GM21529 (cell line): ENCODE results near the gene CRX.
"Not testable (repeated sequence)": the region's sequence is repeated elsewhere in the genome, so short reads cannot be mapped to it uniquely, and the experiment has no call there.

Experiments used
- ATAC-seq: cut with Tn5 transposase; IDR thresholded peaks from one replicate; pipeline ENCODE4 v1.9.1; 2021; ENCODE audit not compliant: unreplicated experiment

The CRX gene

DNA sequence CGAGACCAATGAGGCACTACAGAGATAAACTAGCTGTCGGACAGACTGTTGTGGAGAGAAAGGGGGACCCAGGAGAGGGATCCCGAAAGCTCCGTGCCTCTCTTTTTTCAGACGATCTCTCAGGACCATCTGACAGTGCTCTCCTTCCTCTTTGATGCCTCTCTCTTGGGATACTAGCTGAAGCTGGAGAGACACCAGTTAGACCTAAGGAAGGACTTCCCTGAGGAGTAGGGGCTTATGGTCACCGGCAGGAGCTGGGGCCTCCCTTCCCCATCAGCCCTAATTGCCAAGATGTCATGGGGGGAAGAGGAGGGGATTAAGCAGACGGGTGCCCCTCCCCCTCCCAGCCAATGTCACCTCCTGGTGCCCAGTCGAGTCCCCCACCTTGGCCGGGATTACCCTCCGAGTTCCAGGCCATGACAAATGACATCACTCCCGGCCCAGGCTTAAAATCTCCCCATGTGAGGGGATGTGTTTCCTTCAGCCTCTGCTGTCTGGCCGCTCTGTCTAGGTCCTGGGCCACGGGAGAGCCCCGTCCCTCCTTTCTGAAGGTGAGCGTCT, at the start of gene CRX:
Gene CRX (plus strand): TSS at position 478 of the 561 bp plus-strand sequence. CDS start 12,507 bp downstream, outside the sequence.
- ATAC-seq: no peak

DNA sequence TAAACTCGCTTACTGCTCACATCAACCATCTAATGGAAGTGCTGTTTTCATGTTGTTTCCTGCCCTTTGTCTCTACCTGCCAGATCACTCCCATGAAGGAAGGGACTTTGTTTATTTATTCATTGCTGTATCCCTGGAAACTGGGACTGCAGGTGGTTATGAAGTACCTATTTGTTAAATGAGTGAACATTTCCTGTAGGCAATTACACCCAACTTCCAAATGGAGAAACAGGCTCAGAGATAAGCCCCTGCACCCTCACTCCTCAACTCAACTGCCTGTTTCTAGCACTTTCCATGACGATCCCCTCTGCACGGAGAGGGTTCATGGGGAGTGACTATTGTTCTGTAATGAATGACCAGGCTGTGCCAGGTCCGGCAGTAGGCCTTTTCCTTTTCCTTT, 45.2 kb upstream of the CRX start:
- no peak for ATAC-seq

DNA sequence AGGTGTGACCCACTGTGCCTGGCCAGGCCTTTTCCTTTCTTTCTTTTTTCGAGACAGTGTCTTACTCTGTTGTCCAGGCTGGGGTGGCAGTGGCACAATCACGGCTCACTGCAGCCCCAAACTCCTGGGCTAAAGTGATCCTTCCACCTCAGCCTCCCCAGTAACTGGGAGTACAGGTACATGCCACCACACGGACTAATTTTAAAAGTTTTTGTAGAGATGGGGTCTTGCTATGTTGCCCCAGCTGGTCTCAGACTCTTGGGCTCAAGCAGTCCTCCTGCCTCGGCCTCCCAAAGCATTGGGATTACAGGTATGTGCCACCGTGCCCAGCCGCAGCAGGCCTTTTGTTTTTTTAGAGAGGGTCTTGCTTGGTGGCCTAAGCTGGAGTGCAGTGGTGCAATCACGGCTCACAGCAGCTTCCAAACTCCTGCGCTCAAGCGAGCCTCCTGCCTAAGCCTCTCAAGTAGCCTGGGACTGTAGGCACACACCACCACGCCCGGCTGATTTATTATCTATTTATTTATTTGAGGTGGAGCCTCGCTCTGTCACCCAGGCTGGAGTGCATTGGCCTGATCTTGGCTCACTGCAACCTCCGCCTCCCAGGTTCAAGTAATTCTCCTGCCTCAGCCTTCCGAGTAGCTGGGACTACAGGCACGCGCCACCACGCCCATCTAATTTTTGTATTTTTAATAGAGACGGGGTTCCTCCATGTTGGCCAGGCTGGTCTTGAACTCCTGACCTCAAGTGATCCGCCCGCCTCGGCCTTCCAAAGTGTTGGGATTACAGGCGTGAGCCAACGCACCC, 44.3 kb upstream of the CRX start:
- ATAC-seq: not testable (repeated sequence)

DNA sequence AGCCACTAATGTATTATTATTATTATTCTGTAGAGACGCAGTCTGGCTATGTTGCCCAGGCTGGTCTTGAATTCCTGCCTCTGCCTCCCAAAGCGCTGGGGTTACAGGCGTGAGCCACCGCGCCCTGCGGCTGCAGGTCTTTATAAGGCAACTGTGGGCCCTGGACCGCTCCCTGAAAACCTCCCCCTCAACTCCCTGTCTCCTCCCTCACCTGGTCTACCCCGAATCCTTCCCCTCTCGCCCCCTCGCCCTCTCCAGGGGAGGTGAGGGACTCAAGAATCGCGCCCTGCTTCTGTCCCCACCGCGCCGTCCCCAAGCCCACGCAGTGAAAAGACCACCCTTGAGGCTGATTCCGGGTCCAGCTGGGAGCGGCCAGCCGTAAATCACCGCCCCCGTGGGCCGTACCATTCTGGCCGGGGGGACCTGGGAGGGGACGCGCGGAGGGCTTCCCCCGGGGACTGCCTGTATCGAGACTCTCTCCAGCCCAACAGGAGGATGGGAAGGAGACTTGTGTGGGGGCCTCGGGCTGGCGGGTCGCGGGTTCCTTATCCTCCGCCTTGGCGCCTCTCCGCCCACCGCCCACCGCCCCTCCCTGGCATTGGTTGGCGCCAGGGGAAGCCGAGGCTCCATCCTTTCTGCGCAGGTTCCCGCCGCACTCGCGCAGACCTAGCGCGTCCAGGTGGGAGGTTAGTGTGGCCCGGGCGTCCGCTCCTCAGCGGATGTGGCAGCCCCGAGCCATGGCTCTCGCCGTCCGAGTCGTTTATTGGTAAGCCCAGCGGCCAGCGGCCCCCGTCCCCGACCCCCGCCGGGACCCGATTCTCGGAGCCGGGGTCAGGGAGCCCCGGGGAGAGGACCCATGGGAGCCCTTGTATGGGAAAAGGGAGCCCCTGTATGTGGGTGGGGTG, 43.4 kb upstream of the CRX start, which contains the start of gene SELENOW:
Gene SELENOW (plus strand): TSS at position 655 of the 905 bp plus-strand sequence. CDS start 83 bp downstream, at position 738.
- peak; percentile 82 for ATAC-seq

DNA sequence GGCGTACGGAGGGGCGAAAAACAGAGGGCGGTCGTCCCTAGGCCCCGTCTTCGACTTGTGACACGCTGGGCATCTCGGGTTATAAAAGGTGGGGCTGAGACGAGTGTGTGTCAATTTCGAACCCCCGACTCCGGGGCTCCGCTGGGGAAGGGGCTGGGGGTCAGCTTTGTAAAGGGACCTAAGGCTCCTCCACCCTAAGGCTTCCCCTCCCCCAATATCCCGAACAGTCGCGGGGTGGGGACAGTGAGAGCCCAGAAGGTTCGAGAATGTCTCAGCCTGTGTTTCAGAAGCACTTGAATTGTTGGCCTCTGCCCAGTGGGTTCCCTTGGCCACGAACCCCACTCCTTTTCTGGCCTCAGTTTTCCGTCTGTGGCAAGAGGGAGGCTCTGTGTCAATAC, 42.8 kb upstream of the CRX start:
- ATAC-seq: no peak

DNA sequence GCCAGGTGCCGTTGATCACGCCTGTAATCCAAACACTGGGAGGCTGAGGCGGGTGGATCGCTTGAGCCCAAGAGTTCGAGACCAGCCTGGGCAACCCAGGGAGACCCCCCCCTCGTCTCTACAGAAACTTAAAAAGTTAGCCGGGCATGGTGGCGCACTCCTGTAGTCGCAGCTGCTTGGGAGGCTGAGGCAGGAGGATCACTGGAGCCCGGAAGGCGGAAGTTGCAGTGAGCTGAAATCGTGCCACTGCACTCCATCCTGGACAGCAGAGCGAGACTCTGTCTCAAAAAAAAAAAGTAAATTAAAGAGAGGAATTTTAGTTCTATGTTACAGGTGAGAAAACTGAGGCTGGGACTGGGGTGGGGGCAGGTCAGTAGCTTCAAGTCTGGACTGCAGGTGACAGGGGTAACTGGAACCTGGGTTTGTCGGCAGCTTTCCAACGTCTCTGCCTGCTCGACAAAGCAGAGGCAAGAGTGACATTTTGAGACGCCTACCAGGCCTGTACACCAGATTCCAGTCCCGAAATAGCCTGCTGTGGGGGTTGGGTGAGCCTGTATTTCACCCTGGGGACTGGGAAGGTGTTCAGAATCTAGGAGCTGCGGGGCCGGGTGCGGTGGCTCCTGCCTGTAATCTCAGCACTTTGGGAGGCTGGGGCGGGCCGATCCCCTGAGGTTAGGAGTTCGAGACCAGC, 42.1 kb upstream of the CRX start:
- no peak for ATAC-seq

DNA sequence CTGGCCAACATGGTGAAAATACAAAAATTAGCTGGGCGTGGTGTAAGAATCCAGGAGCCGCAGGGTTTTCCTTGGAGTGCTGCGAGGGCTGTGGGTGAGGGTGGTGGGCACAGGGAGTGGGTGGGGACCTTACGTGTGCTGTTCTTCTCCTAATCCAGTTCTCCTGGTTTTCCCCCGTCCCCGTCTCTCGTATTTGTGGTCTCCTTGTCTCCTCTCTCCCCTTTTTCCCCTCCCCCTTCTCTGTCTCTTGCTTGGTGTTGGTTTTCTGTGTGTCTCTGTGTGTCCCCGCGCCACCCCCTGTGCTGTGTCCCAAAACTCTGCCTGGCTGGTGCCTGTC, 41.6 kb upstream of the CRX start:
- ATAC-seq: no peak

DNA sequence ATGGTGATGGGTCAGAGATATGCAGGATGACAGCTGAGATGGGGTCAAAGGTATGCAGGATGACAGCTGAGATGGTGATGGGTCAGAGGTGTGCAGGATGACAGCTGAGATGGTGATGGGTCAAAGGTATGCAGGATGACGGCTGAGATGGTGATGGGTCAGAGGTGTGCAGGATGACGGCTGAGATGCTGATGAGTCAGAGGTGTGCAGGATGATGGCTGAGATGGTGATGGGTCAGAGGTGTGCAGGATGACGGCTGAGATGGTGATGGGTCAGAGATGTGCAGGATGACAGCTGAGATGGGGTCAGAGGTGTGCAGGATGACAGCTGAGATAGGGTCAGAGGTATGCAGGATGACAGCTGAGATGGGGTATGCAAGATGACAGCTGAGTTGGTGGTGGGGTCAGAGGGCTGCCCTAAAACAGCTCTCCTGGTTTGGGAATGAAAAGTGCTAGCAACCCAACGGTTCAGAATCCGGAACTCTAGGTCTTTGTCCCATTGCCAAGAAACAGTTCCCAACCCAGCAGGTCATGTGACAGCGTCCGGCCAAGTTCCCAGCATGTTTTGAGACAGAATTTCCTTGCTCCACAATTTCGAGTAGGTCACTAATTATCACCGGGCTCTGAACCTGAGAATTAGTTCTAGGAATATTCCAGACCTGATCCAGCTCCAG, 40.0 kb upstream of the CRX start:
- no peak for ATAC-seq

DNA sequence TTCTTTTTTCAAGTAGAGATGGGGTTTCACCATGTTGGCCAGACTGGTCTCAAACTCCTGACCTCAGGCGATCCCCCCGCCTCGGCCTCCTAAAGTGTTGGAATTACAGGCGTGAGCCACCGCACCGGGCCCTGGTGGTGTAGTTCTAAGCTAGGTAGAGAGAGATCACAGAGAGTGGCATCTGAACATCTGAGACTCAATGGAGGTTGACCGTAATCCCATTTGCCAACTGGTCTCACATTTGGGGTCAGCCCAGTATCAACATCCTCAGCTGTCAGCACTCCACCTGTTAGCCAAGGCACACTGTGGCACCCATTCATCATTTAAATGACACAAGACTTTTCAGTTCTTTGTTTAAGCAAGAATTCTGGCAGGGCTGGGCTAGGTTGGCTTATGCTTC, 35.2 kb upstream of the CRX start:
- no peak for ATAC-seq

DNA sequence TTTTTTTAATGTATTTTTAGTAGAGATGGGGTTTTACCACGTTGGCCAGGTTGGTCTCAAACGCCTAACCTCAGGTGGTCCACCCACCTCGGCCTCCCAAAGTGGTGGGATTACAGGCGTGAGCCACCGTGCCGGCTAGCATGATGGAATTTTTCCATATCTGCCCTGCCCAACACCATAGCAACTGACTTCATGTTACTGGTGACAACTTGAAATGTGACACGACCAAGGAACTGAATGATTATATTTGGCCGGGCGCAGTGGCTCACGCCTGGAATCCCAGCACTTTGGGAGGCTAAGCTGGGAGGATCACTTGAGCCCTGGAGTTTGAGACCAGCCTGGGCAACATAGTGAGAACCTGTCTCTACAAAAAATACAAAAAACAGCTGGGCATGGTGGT, 34.4 kb upstream of the CRX start:
- not testable (repeated sequence) for ATAC-seq

DNA sequence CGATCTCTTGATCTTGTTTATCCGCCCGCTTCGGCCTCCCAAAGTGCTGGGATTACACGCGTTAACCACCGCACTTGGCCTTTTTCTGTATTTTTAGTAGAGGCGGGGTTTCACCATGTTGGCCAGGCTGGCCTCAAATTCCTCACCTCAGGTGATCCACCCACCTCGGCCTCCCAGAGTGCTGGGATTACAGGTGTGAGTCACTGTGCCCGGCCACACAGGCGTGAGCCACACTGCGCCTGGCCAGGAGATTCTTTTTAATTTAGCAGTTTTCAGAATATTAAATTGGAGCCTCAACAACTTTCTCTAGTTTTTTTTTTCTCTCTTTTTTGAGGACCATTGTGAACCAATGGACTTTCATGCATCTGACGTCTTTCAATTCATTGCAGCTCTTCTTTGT, 31.9 kb upstream of the CRX start:
- ATAC-seq: not testable (repeated sequence)

DNA sequence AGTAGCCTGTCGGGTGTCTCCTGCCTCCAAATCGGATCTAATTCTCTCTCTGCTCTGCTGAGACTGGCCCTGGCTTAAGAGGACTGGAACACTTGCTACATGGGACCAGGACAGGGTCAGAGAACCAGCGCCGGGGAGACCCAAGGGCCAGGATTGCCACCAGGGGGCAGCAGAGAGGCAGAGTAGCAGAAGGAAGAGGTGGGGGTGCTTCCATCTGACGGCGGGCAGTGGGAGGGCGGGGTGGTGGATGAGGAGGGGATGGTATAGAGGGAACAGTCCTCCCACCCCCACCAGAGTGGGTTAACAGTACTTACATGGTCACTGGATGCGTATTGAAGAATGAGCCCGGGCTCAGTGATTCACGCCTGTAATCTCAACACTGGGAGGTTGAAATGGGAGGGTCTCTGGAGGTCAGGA, 31.3 kb upstream of the CRX start:
- ATAC-seq: no peak

DNA sequence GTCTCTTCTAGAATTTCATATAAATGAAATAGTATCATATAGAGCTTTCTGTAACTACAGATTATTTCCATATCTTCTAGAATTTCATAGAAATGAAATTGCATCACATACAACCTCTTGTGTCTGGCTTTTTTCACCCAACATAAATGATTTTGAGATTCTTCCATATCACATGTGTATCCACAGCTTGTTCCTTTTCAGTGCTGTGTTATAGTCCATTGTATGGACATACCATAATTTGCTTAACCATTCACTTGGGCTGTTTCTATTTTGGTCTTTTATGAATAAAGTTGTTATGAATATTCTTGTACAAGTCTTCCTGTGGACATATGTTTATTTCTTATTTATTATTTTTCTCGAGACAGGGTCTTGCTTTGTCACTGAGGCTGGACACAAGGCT, 29.1 kb upstream of the CRX start:
- no peak for ATAC-seq

DNA sequence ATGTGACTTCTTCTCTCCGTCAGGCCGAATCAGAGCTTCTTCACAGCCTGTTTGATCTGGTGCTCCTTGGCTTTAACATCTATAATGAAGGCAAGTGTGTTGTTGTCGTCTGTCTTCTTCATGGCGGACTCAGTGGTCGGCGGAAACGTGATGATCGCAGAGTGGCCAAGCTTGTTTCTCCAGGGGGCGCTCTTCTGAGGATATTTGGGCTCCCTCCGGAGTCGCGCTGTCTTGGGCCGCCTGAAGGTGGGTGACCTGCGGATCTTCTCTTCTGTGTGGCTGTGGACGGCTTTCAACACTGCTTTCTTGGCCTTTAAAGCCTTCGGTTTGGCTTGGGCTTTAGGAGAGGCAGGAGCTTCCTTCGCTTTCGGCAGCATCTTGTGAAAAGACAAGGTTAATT, 27.2 kb upstream of the CRX start:
- ATAC-seq: no peak

DNA sequence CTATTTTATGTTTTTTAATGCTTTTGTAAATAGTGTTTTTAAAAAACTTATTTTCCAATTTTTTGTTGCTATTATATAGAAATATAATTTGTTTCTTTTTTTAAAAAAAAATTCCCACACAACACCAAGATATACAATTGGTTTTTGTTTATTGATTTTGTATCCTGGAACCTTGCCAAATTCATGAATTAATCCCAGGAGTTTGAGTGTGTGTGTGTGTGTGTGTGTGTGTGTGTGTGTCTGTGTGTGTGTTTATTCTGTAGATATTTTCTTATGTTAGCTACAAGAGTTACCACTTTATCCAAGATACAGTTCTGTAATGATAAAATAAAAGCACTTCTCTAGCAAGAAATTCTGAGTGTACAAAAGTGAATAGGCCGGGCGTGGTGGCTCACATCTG, 25.0 kb upstream of the CRX start:
- no peak for ATAC-seq

DNA sequence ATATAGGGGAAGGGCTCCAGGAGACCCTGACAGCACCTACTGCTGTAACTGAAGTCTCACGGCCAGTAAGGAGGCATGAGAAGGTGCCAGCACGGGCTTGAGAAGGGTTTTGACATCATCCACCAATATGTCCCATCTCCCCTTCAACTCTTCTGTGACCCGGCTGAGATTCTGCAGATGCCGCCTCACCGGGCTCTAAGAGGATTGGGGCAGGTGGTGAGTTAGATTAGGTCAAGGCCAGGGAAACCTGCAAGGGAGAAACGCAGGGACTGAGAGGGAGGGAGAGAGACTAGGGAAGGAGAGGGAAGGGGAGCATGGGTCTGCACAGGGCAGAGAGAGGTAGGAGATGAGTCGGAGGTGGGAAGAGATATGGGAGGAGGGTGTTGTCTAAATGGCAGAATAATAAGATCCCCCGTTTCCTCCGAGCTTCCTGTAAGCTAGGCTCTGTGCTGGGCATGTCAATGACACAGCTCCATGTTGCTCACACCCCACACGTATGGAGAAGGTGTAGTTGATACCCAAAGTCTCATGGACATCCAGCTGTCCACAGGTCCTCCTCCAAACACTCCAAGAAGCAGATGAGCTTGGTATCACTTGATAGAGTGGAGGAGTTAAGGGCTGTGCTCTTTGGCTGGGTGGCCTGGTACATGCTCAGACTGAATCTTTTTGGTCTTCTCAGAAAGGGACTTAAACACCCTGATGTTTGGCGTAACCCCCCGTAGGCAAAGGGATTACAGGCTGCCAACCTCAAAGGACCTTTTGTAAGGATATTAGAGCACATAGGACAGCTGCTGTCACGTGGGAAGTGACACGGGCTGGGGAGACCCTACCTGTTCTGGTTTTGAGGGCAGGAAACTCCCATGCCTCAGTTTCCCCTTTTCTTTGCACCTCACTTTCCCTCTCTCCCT, 23.5 kb upstream of the CRX start:
- no peak for ATAC-seq

DNA sequence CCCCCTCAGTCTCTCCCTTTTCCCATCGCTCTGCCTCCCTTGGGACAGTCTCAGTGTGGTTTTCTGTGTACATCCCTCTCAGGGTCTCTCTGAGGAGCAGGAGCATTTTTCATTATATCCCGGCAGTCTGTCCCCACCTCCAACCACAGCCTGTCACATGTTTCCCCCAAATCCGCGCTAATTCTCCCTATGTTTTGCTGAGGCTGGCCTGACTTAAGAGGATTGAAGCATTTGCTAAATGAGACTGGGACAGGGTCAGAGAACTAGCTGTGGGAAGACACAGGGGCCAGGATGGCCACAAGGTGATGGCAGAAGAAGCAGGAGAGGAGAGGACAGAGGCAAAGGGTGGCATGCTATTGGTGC, 22.9 kb upstream of the CRX start:
- ATAC-seq: no peak

DNA sequence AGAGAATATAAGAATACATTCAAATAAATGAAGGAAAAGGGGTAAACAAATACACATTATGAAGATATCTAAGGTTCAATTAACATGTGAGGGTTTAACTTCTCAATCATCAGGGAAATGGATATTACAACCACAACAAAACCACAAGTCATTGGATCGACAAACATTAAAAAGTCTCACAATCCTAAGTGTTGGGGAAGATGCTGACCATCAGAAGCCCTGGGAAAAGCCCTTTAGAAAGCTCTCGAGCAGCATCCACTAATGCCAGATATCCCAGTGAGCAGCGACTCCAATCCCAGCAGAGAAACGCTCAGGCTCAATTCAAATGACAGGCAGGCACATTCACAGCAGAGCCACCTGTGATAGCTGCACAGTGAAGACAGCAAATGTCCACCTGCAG, 20.5 kb upstream of the CRX start:
- no peak for ATAC-seq

DNA sequence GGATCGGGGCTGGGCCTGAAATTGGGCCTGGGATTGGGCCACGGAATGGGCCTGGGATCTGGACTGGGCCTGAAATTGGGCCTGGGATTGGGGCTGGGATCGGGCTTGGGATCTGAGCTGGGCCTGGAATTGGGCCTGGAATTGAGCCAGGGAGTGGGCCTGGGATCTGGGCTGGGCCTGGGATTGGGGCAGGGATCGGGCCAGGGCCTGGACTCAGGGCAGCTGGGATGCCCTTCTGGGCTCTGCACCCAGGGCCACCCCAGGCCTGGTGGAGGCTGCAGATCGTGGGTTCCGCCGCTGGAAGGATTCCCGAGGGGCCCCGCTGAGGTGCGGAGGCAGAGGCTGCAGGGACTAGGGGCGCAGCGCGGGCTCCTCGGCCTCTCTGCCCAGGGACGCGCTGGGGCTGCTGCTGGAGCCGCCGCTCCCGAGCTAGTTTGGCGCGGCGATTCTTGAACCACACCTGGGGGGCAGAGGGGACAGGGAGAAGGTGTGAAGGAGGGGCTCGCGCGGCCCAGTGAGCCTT, 19.2 kb upstream of the CRX start:
- no peak for ATAC-seq
